HG03469 (cell line): Measurements from ENCODE around the gene OVOL3.
"Not testable (repeated sequence)": the region's sequence is repeated elsewhere in the genome, so short reads cannot be mapped to it uniquely, and the experiment has no call there.

Source experiments
- ATAC-seq: cut with Tn5 transposase; IDR thresholded peaks from one replicate; pipeline ENCODE4 v1.9.1; 2021; ENCODE audit warnings: mild to moderate bottlenecking, moderate library complexity, moderate number of reproducible peaks; ENCODE audit not compliant: unreplicated experiment

Gene OVOL3

DNA sequence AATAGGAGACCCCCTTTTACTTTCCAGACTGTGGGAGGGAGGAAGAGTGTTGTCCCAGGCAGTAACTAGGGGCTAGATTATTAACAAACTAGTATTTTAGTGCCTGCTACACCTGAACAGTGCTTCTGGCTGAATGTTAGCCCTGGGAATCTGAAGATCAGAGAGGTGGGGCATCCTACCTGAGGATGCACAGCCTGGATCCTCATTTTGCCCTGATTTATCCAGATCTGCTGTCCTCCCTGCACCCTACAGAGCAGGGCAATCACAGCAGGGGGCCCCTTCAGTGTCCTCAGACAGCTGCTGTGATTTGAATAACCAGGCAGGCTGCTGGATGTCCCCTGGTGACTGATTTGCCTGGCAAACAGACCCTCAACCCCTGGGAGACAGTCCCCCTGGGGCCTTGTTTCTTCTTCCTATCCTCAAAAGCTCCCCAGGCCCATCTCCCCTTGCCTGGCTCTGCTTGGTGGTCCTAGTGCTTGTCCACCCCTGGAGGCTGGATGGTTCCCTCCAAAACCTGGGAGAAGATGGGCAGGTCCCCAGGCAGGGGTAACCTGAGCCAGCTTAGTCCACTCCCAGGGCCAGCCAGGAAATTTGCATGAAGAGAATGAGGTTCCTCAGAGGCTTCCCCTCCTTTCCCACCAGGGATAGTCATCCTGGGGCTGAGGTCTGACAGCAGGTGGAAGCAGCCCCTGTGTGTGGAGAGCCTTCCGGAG, at the start of gene OVOL3:
Gene OVOL3 (plus strand): TSS at position 657 of the 713 bp plus-strand sequence. CDS start 60 bp downstream, outside the sequence.
- ATAC-seq: no peak

DNA sequence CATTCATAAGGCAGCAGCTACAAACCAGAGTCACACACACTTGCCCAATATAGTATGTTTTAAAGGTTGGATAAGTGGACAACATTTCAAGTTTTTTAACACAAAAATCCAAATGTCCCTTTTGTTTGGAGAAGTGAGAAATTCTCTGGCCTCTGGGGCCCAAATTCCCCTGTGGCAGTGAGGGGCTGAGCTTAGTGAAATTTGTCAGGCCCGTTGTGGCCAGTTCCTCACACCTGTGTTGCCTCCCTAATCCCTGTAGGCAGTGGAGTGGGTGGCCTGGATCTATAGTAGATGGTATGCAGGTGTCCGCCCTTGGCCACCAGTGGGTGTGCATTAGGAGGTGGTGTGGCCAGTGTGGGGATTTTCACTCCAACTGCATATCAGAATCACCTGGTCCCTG, 49.6 kb upstream of the OVOL3 start:
- ATAC-seq: no peak

DNA sequence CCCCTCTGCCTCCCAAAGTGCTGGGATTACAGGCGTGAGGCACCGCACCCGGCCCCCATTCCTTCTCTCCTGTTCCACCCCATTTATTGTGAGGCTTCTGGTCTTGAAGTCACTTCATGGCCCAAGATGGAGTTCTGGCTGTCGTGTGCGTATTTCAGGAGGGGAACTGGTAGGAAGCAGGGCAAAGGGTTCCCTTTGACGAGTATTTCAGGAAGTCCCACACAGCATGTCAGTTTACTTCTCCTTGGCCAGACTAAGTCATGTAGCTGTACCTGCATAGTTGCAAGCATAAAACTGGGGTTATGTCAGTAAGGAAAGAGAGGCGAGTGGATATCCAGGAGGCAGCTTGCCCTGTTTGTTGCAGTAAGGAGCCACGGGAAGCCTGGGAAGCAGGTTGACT, 46.1 kb upstream of the OVOL3 start:
- no peak for ATAC-seq

DNA sequence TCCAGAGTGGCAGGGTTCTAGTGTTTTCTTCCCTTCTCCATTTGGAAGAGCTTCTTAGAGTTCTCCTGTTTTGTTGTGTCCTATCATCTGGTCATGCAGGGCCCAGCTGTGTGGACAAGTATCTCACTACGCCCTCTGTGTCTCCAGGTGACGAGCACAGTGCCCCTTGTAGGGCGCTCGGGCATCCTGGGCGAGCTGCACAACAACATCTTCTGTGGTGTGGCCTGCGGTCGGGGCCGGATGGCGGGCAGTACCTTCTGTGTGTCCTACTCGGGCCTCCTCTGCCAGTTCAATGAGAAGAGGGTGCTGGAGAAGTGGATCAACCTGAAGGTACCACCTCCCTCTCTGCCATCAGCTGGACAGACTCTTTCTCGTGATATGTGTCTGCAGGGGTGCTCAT, 43.3 kb upstream of the OVOL3 start:
- no peak for ATAC-seq

DNA sequence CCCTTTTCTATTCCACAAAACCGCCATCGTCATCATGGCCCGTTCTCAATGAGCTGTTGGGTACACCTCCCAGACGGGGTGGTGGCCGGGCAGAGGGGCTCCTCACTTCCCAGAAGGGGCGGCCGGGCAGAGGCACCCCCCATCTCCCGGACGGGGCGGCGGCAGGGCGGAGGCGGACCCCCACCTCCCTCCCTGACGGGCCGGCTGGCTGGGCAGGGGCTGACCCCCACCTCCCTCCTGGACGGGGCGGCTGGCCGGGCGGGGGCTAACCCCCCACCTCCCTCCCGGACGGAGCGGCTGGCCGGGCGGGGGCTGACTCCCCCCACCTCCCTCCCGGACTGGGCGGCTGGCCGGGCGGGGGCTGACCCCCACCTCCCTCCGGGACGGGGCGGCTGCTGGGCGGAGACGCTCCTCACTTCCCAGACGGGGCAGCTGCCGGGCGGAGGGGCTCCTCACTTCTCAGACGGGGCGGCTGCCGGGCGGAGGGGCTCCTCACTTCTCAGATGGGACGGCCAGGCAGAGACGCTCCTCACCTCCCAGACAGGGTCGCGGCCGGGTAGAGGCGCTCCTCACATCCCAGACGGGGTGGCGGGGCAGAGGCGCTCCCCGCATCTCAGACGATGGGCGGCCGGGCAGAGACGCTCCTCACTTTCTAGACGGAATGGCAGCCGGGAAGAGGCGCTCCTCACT, 42.0 kb upstream of the OVOL3 start:
- not testable (repeated sequence) for ATAC-seq

DNA sequence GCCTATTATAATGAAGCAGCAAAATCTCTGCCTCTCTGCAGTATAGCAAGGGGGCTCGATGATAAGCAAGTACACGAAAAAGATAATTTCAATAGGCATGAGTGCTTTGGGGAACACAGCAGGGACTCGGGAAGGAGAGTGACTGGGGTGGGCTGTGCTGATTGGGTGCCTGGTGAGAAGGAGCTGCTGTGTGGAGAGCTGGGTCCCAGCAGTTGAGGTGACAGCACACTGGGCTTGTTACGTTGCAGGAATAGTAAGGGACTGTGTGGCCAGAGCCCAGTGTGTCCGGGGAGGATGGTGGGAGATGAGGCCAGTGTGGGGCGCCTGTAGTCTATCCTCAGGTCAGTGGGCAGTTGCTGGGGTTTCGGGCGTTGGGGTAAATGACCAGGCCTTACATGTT, 38.9 kb upstream of the OVOL3 start:
- ATAC-seq: no peak

DNA sequence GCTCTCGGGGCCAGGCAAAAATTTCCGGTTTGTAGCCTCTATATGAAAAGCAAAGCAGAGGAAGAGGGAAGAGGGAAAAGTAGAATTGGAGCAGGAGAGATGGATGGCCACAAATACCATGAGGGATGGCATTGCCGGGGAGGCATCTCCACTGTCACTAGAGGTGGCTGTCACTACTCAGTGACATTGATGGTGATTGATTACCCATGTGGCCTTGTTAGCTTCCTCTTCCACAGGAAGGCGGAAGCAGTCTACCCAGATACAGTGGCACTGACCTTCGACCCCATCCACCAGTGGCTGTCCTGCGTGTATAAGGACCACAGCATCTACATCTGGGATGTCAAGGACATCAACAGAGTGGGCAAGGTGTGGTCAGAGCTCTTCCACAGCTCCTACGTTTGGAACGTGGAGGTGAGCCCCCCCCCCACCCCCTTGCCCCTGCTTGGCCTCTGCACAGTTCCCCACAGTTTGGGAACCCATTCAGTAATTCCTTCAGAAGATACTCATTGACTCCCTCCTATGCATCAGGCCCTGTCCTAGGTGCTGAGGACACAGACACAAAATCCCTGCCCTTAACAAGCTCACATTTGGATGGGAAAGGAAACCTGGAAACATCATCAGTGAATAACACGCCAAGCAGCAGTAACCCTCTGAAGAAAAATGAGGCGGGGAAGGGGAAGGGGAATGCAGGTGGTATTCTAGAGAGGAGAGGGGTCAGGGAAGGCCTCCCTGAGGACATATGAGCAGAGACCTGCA, 37.6 kb upstream of the OVOL3 start:
- no peak for ATAC-seq

DNA sequence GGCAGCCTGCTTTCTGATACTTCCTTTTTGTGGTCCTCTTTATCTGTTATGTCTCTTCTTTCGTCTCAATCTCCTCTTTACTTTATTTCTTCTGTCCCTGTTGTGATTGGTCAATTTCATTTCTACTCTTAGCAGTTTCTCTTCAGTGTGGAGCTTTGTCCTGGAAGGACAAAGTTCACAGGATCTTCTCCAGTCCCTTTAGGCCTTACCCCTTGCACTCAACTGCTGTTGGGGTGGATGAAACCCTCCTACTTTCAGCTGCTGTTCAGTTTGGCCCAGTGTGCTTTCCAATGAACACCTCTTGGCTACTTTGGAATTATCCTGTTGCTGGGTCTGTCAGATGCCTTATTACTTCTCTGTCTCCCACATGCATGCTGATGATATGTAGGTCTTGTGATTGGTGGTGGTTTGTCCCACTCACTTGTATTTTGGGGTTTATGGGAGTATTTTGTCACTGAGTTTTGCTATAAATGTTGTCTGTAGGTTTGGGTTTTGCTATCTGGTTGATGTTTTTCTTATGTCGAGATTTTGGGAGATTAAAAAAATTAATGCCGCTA, 31.5 kb upstream of the OVOL3 start:
- ATAC-seq: no peak

DNA sequence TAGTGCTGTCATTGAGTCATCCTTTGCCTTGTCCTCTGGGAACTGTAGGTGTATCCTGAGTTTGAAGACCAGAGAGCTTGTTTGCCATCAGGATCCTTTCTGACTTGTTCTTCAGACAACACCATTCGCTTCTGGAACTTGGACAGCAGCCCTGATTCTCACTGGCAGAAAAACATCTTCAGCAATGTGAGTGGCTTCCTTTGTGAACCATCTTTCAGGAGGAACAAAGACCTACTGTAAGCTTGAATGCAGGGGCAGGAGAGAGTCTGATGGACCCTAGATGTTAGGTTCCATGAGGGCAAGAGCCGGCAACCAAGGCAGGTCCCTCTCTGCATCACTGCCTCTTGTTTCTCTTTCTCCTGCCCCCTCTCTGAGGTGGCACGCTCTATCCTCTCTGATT, 29.6 kb upstream of the OVOL3 start:
- no peak for ATAC-seq

DNA sequence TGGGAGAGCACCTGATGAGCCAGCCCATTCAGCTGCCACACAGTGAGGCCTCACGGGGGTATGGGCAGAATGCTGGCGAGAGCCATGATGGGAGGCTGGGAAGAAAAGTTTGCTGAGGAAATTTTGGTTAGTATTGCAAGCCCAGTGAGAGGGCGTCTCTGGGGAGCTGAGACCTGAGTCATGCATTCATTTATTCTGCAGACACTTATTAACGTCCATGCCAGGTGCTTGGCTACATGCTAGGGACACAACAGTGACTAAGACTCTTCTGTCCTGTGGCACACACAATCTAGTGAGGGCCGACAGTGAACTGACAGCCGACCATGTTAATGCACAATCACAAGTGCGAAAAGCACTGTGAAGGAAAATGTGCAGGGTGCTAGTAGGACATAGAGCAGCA, 29.0 kb upstream of the OVOL3 start:
- no peak for ATAC-seq

DNA sequence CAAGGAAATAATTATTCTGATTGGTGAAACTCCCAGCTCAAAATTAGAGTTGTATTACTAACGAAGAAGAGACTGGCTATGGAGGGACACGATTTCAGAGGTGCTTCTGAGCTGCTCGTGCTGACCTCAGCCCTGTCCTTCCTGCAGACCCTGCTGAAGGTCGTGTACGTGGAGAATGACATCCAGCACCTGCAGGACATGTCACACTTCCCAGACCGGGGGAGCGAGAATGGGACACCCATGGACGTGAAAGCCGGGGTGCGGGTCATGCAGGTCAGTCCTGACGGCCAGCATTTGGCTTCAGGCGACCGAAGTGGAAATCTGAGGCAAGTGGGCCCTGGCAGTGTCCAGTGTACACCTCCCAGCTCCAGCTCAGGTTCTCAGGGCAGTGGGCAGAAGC, 28.0 kb upstream of the OVOL3 start:
- no peak for ATAC-seq

DNA sequence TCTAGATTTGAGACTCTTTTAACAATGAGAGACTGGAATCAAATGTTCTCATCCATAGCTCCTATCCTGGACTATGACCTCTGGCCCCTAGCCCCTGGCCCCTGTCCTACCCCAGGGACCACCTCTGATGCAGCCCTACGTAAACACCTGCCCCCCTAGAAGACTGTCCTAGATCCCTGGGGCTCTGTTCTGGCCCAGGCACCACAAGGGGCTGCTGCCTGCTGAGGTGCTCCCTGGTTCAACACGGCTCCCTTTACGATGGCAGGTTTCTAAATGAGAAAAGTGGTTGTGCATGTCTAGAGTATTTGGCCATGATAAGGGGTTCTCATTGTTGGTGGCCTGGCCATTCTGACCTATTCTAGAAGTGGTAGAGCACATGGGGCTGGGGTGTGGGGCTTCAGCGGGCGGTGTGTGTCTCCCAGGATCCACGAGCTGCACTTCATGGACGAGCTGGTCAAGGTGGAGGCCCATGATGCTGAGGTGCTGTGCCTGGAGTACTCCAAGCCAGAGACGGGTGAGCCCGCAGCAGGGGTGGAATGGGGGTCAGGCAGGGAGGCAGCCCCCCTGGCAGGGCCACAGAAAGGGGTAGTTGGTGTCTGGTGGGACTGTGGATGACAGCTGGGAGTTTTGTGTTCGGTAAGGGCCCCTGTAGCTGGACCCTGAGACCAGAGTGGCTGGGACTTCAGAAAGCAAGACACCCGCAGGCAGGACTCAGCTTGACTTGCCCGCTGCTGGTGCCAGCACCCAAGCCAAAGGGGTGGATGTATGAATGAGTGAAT, 26.5 kb upstream of the OVOL3 start:
- no peak for ATAC-seq

DNA sequence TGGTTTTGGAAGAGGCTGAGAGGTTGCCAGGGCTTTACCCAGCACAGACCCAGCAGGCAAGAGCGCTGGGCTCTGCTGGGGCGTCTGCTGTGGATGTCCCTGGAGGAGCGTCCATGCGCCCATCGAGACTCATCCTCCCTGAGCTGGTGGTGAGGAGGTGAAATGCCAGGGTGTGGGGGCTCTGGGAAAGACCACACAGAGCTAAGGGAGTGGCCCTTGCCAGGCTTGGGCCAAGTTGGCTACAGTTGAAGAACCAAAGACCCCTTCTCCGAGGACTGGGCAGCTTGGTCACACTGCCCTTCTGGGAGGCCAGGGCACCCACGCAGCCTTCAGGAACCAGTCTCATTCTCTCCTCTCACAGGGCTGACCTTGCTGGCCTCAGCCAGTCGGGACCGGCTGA, 24.6 kb upstream of the OVOL3 start:
- no peak for ATAC-seq

DNA sequence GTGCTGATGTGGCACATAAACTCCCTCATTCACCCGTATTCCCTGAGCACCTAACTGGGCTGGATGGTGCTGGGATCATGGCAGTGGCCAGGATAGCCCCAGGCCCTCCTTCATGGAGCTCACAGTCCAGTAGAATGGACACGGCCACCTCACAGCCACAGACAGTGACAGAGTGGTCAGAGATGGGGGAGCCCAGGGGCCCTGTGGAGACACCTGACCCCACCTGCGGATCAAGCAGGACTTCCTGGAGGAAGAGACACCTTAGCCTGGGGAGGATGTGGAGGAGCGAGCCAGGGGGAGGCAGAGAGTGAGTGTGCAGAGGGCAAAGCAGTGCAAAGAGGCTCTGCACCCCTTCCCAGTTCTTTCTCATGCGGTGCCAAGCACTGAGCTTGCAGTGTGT, 21.1 kb upstream of the OVOL3 start:
- no peak for ATAC-seq

DNA sequence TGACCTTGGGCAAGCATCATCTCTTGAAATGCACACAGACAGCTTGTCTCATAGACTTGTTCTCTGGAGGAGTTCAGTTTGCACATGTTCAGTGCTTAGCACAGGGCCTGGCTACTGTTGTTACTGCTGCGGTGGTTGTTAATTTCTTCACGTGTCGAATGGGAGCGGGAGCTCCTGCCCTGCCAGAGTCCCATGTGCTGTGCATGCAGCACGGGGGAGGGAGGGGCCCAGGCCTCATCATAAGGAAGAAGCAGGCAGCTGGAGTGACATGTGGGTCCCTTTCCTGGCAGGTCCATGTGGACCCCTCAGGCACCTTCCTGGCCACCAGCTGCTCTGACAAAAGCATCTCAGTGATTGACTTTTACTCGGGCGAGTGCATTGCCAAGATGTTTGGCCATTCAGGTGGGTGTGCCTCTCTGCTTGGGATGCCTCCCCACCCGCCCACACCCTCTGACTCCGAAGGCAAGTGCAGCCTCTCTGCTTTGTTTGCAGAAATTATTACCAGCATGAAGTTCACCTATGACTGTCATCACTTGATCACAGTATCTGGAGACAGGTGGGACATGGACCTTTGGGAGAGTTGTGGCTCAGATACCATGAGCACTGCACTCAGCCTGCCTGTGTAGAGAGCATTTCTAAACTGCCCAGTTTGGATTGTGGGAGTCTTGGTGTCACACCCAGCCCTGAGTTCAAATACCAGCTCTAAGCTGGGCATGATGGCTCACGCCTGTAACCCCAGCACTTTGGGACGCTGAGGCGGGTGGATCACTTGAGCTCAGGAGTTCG, 19.8 kb upstream of the OVOL3 start:
- no peak for ATAC-seq

DNA sequence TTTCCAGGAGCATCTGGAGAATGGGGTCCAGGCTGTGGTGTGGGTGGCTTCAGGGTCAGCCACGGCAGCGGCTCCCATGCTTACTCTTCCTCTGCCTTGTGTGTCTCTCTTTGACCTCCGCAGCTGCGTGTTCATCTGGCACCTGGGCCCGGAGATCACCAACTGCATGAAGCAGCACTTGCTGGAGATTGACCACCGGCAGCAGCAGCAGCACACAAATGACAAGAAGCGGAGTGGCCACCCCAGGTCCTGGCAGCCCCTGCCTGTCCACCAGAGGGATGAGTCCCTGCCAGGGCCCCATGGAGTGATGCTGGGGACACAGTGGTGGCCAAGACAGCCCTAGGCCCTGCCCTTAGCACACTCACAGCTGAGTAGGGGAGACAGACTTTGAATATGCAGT, 18.4 kb upstream of the OVOL3 start:
- no peak for ATAC-seq

DNA sequence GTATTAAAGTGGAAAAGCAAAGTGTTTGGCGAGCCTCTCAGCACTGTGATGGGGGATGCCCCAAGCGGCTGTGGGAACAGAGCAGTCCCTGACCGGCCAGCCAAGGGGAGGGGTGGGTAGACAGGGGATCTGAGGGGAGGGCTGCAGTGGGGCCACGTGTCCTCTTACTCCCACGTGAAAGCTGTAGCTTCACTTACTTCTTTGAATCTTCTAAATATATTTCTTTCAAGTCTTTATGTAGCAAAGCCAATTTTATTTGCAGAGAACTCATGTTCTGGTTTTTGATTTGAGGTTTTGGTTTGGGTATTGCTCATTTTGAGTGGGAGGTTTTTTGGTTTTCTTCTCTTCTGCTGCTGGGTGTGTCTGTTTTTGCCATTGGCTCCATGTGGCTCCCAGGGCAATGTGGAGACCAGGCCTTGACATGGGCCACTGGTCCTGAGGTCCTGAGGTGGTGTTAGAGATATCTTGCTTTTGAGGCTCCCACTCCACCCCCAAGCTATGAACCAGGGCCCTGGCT, 17.7 kb upstream of the OVOL3 start:
- ATAC-seq: no peak

DNA sequence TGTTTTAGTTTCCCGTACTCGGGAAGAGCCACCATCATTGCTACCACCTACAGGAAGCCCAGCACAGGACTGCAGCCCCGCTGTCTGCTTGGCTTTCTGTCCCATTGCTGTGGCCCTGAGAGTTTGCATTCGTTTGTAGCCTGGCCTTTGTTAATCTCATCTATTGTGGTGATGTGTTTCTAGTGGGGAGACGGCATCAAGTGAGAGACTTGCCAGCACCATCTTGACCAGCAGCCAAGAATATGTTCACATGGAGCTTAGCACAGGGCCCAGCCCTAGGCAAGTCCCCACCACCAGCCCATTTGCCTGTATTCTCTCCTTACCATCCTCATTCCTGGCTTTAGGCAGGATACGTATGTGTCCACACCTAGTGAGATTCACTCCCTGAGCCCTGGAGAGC, 17.3 kb upstream of the OVOL3 start:
- no peak for ATAC-seq

DNA sequence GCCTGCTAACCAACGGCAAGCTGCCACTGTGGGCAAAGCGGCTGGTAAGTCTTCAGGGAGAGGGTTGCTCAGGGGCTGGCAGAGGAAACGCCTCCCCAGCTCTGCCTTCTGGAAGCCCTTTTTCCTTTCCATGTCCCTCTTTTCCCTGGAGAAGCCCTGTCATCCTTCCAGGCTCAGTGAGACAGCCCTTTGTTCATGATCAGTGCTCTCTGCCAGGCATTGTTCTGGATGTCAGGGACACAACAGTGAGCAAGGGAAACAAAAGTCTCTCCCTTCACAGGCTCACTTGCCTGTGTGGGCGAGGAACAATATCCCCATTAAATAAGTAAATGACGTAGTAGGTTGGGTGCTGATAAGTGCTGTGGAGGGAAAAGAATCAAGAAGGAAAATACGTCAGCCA, 13.9 kb upstream of the OVOL3 start:
- no peak for ATAC-seq
